Neuron (in vitro differentiated cells): ENCODE results near the gene PLCXD3.

Experiments used
- H2AFZ ChIP-seq: one replicate; pipeline ENCODE4 v1.6.1; 2013; ENCODE audit warnings: low read depth, mild to moderate bottlenecking, inconsistent platforms, low read length, moderate library complexity
- H3K27me3 ChIP-seq: one replicate; pipeline ENCODE4 v1.6.1; 2013; ENCODE audit warnings: low read length; ENCODE audit not compliant: insufficient read depth
- H3K36me3 ChIP-seq: one replicate; pipeline ENCODE4 v1.6.1; 2013; ENCODE audit warnings: low read length; ENCODE audit not compliant: insufficient read depth
- H3K4me1 ChIP-seq: one replicate; pipeline ENCODE4 v1.6.1; 2013; ENCODE audit warnings: low read length; ENCODE audit not compliant: insufficient read depth
- H3K4me3 ChIP-seq: 2 replicates; pipeline ENCODE4 v1.5.1; 2013; ENCODE audit warnings: mild to moderate bottlenecking, low read length, moderate library complexity
- H3K9me3 ChIP-seq: one replicate; pipeline ENCODE4 v1.6.1; 2013; ENCODE audit warnings: low read length

Gene PLCXD3

DNA sequence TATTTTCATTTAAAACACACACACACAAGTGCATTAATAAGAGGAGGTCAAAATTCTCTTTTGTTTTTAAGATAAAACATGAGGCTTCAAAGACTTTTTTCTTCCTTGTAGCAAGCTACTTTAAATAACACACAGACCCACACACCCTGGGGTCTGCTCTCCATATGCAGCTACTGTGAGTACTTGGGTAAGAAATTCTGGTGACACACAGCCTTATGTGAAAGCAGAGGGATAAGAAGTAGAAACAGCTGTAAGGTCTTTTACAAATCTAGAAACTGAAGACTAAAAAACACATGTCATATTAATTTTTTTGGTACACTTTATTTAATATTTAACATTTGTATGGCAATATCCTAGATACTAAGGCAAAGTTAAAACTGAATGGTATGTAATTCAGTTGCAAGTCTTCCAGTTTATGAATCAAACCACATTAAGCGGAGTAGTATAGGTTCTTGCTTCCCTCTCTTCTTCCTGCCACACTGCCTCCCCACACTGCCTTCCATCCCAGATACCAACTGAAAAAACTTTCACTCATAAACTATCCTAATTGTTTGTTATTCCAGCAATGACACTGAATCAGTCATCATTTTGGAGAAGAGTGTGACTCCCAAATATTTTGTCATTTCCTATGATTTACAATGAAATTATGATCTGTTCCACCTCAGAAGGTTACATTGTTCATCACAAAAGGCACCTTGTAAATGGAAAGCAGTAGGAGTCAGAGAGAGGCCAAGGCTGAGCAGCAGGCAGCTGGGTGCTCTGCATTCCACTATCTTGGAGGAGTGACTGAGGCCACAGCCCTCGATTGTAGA, 92.0 kb downstream of the PLCXD3 start:
- Histone ChIP-seq H3K4me3 (no peak overlapping the region), H3K4me1 (peaks cover 3% of the 10 kb centered on the region), H3K36me3 (no peaks in the 10 kb centered on the region), H3K27me3 (no peaks in the 10 kb centered on the region), H2AFZ (no peak overlapping the region), H3K9me3 (no peaks in the 10 kb centered on the region)

DNA sequence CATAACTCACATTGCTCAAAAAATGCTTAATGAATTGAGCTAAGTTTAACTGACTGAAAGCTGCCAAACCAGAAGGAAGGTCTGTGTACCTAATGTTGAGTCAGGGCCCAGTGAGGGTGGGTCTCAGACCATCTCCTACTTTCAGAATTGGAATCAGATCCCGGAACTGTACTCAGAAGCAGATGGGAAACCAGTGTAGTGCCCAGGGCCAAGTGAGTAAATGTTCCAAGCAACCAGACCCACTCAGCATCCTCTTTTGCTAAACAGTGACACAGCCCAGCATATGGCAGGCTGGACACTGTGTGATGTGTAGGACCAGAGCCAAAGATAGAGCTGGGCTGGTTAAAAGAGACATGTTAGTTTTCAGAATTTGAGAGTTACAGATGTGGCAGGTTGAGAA, 94.1 kb downstream of the PLCXD3 start:
- no peak overlapping the region for H2AFZ ChIP-seq
- H3K27me3 ChIP-seq, result no peaks in the 10 kb centered on the region
- no peaks in the 10 kb centered on the region for H3K36me3 ChIP-seq
- no peaks in the 10 kb centered on the region for H3K9me3 ChIP-seq
- no peak overlapping the region for H3K4me3 ChIP-seq
- peaks cover 3% of the 10 kb centered on the region for H3K4me1 ChIP-seq

DNA sequence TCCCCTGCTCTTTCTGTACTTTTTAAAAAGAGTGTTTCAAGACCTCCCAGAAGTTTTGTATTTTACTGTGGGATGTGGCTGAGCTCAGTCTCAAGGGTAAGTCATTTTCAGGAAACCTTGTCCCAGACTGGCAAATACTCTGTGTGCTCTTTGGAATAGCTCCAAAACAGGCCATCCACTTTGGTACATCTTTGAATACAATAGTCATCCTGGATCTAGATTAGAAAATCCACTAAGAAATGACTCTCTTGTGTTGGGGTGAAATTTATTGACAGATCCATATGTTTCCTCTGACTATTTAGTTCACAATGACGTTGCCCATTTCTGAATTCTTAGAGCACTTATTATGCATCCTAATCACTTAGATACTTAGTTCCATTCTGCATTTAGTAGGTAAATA, 95.2 kb downstream of the PLCXD3 start:
- Histone ChIP-seq H3K4me1 (peaks cover 3% of the 10 kb centered on the region), H2AFZ (no peak overlapping the region), H3K4me3 (no peak overlapping the region), H3K27me3 (no peaks in the 10 kb centered on the region), H3K9me3 (no peaks in the 10 kb centered on the region), H3K36me3 (no peaks in the 10 kb centered on the region)

DNA sequence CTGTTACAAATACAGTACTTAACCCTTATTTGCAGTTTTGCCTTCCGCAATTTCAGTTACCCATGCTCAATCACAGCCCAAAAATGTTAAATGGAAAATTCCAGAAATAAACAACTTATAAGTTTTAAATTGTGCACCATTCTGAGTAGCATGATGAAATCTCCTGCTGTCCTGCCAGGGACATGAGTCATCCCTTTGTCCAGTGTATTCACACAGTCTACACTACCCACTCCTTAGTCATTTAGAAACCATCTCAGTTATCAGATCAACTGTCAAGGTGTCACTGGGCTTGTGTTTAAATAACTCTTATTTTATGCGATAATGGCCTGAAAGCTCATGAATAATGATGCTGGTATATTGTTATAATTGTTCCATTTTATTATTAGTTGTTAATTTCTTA, 95.8 kb downstream of the PLCXD3 start:
- H3K4me1 ChIP-seq, result peaks cover 3% of the 10 kb centered on the region

DNA sequence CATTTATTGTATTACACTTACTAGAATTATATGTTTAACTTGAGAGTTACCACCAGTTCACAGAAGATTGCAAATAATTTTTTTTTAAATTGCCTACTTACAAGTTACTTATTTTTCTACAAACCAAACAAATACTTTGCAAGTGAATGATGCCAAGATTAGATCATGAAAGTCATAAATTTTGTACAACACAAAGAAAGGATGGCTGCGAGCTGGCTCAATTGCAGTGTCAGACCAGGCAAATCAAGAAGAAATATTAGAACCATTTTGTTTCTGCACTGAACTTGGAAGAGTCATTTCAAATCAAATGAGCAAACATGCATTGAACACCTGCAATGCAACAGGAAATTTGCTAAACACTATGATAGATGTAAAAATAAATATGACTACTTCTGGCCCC, 97.3 kb downstream of the PLCXD3 start:
- Histone ChIP-seq H3K36me3 (no peaks in the 10 kb centered on the region), H3K4me1 (no peaks in the 10 kb centered on the region), H2AFZ (no peak overlapping the region), H3K4me3 (no peak overlapping the region), H3K27me3 (no peaks in the 10 kb centered on the region), H3K9me3 (no peaks in the 10 kb centered on the region)

More for the DNA sequence above, 95.8 kb downstream of the PLCXD3 start:
- Histone ChIP-seq H3K4me3 (no peak overlapping the region), H2AFZ (no peak overlapping the region), H3K27me3 (no peaks in the 10 kb centered on the region), H3K36me3 (no peaks in the 10 kb centered on the region), H3K9me3 (no peaks in the 10 kb centered on the region)

DNA sequence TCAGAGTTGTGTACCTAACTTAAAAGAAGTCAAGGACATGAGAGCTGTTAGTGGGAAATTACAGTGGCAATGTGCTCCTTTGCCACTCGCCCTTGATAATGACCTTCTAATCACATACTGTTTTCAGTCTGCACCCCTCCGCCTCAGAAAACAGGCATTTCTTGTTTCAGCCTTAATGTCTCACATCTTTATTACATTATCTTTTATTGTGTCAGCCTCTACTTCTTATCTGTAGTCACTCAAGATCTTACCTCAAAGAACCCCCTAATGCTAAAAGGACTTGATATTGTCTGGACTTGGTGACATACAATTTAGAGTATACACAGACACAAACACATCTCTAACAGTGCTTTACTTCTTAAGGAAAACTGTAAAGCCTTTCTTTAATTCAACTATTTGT, 97.9 kb downstream of the PLCXD3 start:
- Histone ChIP-seq H2AFZ (no peak overlapping the region), H3K4me3 (no peak overlapping the region), H3K9me3 (no peaks in the 10 kb centered on the region), H3K27me3 (no peaks in the 10 kb centered on the region), H3K36me3 (no peaks in the 10 kb centered on the region), H3K4me1 (no peaks in the 10 kb centered on the region)

DNA sequence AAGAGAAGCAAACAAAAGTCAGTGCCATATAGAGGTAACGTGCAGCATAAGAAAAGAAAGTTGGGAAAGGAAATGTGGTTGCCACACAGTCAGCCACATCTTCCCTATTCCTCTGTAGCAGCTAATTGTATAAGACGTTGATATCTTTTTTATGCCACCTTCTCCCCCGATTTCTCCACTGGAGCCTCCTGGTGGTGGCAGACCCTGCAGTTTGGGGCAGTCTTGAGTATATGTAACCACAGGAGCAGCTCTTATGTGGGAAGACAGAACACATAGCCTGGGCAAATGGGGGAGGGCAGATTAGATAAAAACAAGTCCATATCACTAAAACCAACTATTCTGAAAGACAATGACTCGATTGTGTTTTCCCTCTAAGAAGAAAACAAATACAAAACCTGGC, 99.7 kb downstream of the PLCXD3 start:
- Histone ChIP-seq H3K36me3 (no peaks in the 10 kb centered on the region), H2AFZ (no peak overlapping the region), H3K9me3 (no peaks in the 10 kb centered on the region), H3K4me1 (no peaks in the 10 kb centered on the region), H3K4me3 (no peak overlapping the region), H3K27me3 (no peaks in the 10 kb centered on the region)

DNA sequence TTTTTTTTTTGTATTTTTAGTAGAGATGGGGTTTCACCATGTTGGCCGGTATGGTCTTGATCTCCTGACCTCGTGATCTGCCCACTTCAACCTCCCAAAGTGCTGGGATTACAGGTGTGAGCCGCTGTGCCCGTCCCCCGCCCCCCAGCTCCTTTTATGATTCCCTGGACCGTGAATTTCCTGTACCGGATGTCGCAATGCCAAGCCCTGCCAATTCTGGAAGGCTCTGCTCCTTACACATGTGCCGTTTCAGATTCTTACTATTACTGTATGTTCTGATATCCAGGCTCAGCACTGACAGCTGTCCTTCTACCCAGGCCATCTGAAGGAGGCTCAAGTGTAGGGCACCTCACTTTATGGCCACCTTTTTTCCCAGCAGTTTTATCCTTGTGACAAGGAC, 100.1 kb downstream of the PLCXD3 start:
- H3K36me3 ChIP-seq, result no peaks in the 10 kb centered on the region
- H3K4me3 ChIP-seq, result no peak overlapping the region
- no peaks in the 10 kb centered on the region for H3K4me1 ChIP-seq
- H3K9me3 ChIP-seq, result no peaks in the 10 kb centered on the region
- no peak overlapping the region for H2AFZ ChIP-seq
- no peaks in the 10 kb centered on the region for H3K27me3 ChIP-seq

DNA sequence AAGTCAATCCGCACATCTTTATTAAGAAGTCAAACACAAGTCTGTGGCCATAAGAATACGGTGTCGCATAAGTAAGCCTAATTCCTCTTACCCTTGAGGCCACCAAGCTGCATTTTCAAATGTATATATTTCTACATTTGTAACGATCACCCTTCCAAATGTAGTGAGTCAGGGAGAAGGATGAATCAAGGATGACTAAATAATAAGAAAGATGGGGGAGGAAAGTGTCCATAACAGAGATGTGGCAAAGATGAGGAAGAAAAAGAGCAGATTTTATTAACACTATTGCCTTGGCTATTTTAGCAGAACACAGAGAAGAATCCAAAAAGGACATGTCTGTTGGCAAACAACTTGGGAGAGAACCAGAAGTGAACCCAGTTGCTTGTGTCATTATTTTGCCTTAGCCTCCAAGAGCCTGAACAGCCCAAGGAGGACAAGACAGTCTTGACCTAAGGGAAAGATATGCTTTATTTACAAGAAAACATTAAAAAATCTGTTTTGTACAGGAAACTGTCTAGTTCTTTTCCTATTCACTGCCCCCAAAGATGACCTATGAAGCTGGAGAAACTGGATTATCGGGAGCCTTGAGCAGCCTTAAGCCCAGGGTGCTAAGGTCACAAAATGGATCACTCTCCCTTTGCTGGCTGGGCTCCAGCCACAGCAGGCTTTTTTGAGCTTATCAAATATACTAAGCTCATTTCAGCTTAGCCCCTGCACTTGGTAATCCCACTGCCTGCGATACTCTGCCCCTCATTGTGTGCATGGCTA, 101.5 kb downstream of the PLCXD3 start:
- H3K27me3 ChIP-seq, result no peaks in the 10 kb centered on the region
- no peak overlapping the region for H2AFZ ChIP-seq
- no peak overlapping the region for H3K4me3 ChIP-seq
- no peaks in the 10 kb centered on the region for H3K4me1 ChIP-seq
- H3K36me3 ChIP-seq, result no peaks in the 10 kb centered on the region
- H3K9me3 ChIP-seq, result no peaks in the 10 kb centered on the region

DNA sequence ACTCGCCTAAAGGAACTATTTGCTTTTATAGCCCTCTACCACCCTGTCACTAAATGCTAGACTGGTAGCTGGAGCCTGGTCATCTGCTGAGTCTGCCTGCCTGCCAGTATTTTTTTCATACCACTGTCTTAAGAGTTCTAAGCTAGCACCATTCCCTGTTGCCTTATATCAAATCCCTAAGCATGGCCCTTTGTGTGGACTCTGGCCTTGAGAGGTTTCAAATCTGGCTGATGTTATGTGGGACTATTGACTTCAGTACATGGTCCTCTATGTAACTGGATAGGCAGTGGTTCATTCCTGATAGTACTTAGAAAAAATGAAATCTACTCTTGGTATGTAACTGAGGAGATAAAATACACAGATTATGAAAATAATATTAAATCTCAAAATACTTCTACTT, 103.5 kb downstream of the PLCXD3 start:
- H3K27me3 ChIP-seq, result no peaks in the 10 kb centered on the region
- no peaks in the 10 kb centered on the region for H3K4me1 ChIP-seq
- H3K4me3 ChIP-seq, result no peak overlapping the region
- no peaks in the 10 kb centered on the region for H3K36me3 ChIP-seq
- no peak overlapping the region for H2AFZ ChIP-seq
- H3K9me3 ChIP-seq, result no peaks in the 10 kb centered on the region

DNA sequence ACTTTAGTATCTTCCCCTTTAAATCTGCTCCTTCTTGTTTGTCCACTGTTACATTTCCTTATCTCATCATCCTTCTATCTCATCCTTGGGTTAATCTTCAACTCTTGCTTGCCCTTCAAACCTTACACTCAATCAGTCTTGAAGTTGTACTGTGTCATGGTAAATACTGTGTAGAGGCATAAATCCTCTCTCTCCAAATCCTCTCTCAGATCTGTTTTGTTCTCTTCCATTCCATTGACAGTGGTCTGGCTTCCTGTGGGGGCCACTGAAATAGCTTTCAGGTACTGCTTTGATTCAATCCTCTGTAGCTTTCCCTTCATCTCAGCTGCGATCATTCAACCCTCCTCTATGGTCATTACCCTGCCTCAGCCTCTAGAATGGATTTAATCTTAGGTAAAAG, 104.0 kb downstream of the PLCXD3 start:
- Histone ChIP-seq H3K27me3 (no peaks in the 10 kb centered on the region), H2AFZ (no peak overlapping the region), H3K4me3 (no peak overlapping the region), H3K9me3 (no peaks in the 10 kb centered on the region), H3K4me1 (no peaks in the 10 kb centered on the region), H3K36me3 (no peaks in the 10 kb centered on the region)

DNA sequence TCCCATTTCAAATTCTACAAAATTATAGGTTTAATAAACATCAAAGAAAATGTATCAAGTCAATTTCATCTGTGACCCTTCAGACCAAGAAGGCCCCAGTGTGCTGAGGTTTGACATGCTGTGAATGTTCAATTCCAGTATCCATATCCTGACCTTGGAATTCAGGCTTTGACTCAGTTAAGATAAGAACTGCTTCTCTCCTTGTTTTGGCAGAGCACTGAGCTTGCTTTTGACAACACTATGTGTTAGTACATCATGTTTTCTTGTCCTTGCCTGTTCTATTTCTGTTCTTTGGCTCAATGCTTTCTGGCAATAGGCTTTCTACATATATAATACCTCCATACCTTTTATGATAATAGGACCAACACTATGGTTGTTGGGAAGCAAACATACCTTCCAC, 105.6 kb downstream of the PLCXD3 start:
- no peaks in the 10 kb centered on the region for H3K9me3 ChIP-seq
- H3K4me1 ChIP-seq, result no peaks in the 10 kb centered on the region
- H3K36me3 ChIP-seq, result no peaks in the 10 kb centered on the region
- H3K27me3 ChIP-seq, result no peaks in the 10 kb centered on the region
- no peak overlapping the region for H2AFZ ChIP-seq
- no peak overlapping the region for H3K4me3 ChIP-seq

DNA sequence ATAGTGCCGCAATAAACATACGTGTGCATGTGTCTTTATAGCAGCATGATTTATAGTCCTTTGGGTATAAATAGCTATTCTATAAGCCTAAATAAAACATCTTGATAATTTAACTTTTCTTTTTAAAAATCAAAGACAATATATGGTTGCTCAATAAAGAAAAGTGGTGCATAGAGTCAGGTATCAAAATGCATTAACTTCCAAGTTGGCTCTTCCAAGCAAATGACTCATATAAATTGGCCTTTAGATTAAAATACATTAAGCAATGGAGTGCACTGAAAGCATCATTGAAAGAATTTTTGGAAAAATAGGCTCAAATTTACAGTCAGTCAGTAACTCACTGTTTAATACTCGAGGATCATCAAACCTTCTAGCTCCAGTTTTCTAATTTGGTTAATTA, 106.6 kb downstream of the PLCXD3 start:
- Histone ChIP-seq H3K4me1 (no peaks in the 10 kb centered on the region), H3K36me3 (no peaks in the 10 kb centered on the region), H3K4me3 (no peak overlapping the region), H3K9me3 (no peaks in the 10 kb centered on the region), H2AFZ (no peak overlapping the region), H3K27me3 (no peaks in the 10 kb centered on the region)
